Pancreas (tissue), 10 donors: ENCODE data around the gene ASB7. TPM values are rescaled to one million over a fixed set of nuclear protein-coding genes. Genes with fewer than 3 reads are reported as not detected.

ENCODE experiments used
- ATAC-seq, 4 donors: fragments of 200-7000 bp; cut with Tn5 transposase; one replicate each; pipeline versions ENCODE4 v1.8.0 to v1.9.1; 2020; ENCODE audit warnings: mild to moderate bottlenecking in 4 of 4, moderate library complexity in 4 of 4
- DNase-seq, 6 donors: peaks; one replicate each; pipeline ENCODE4 v3.0.0-alpha.2; 2020
- FAIRE-seq: peaks from 2 replicates; lab custom pipeline; 2012; peaks lifted over from hg19 to GRCh38; lab: Jason Lieb, UNC
- H3K27ac ChIP-seq, 4 donors: fragments of 200-600 bp; sonication (generic); 1 replicate in 3 of 4; 2 replicates in 1 of 4; pipeline versions ENCODE4 v1.5.0 to v1.8.0; 2020
- H3K27me3 ChIP-seq, 4 donors: fragments of 200-600 bp; one replicate each; pipeline ENCODE4 v1.8.0; 2021
- H3K36me3 ChIP-seq, 3 donors: fragments of 200-600 bp; sonication (generic) in 1 of 3; one replicate each; pipeline versions ENCODE4 v1.5.0 to v1.8.0; 2020 to 2021
- H3K4me1 ChIP-seq, 3 donors: fragments of 200-600 bp; one replicate each; pipeline ENCODE4 v1.8.0; 2021
- H3K4me3 ChIP-seq, 4 donors: fragments of 200-600 bp; sonication (generic) in 2 of 4; one replicate each; pipeline versions ENCODE4 v1.5.0 to v1.8.0; 2020 to 2021
- H3K9me3 ChIP-seq, 4 donors: fragments of 200-600 bp; one replicate each; pipeline ENCODE4 v1.8.0; 2021
- WGBS, 2 donors: extraction: QIAGEN DNeasy Blood & Tissue Kit; methylation state at CpG; one replicate each; pipeline ENCODE4 v1.1.7; 2013; 5-methylcytosine and 5-hydroxymethylcytosine counted together
- intact Hi-C, 3 donors: fragments of 100-400 bp; cut with DNase I; formaldehyde crosslinking; loops; one replicate each; pipeline versions ENCODE4 v1.11.1 to v1.14.2; 2022
- polyA plus RNA-seq, 2 donors: library from polyadenylated mRNA; stranded (reverse); fragments of 200-250 nt; gene quantifications; one replicate each; pipeline ENCODE4 v1.2.3, GENCODE V29; 2013
- total RNA-seq, 6 donors: library from RNA; stranded (reverse); fragmentation: NEBNext Ultra II Directional in 4 of 6; extraction: Animal tissue kit (Norgen Biotek cat#: 25700) in 4 of 6; gene quantifications; one replicate each; pipeline versions ENCODE4 v1.2.1 to v1.2.4, GENCODE V29; 2021 to 2023
- TF ChIP-seq, protein P1 (sequence below), 4 donors: fragments of 200-600 bp; sonication (generic) in 3 of 4; IDR thresholded peaks; one replicate each; pipeline versions ENCODE4 v1.5.0 to v1.8.0; 2021; ENCODE audit warnings: antibody characterized with exemption in 4 of 4
- donor health status: healthy with polysubstance abuse.
- donor health status: DM: no; HTN: no; CAD: no; lungs with moderate emphysema.
- donor health status: DM: no; HTN: no; CAD: no.
- donor health status: control.
- donor health status: control.
- donor health status: Bipolar disorder and iron deficiency.
- donor health status: DM: yes; HTN: yes; CAD: no.
- donor health status: DM: no; HTN: no; CAD: no.
- donor health status: DM: no; HTN: no; CAD: no.
- donor health status: DM: yes; HTN: yes; CAD: no.

Gene ASB7
- total and polyA plus RNA-seq, 8 donors = 1.9 to 7.8 (median 4.4) TPM

DNA sequence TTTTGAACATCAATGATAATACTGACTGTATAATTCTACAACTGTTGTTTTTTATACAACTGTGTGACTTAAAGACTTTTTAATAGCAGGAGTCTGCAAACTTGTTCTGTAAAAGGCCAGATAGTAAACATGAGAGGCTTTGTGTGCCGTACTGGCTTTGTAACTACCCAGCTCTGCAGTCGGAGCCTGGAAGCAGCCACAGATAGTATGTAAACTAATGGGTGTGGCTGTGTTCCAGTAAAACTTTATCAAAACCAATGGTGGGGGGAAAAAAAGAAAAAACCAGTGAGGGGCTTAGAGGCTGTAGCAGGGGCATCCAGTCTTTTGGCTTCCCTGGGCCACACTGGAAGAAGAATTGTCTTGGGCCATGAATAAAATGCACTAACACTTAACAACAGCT is 11.9 kb downstream of the ASB7 start:
- DNase-seq (no peak), ATAC-seq (no peak), FAIRE-seq (no peak)
- intact Hi-C loops = no loop called here
- Histone ChIP-seq H3K4me3 (no peak overlapping the region), H3K4me1 (no peaks in the 10 kb centered on the region), H3K27ac (no peak overlapping the region), H3K36me3 (peaks cover 0 to 29% (median 6%) of the 10 kb centered on the region in 3 donors), H3K27me3 (no peaks in the 10 kb centered on the region), H3K9me3 (no peaks in the 10 kb centered on the region)
- TF ChIP-seq, protein P1, sequence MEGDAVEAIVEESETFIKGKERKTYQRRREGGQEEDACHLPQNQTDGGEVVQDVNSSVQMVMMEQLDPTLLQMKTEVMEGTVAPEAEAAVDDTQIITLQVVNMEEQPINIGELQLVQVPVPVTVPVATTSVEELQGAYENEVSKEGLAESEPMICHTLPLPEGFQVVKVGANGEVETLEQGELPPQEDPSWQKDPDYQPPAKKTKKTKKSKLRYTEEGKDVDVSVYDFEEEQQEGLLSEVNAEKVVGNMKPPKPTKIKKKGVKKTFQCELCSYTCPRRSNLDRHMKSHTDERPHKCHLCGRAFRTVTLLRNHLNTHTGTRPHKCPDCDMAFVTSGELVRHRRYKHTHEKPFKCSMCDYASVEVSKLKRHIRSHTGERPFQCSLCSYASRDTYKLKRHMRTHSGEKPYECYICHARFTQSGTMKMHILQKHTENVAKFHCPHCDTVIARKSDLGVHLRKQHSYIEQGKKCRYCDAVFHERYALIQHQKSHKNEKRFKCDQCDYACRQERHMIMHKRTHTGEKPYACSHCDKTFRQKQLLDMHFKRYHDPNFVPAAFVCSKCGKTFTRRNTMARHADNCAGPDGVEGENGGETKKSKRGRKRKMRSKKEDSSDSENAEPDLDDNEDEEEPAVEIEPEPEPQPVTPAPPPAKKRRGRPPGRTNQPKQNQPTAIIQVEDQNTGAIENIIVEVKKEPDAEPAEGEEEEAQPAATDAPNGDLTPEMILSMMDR (IDR thresholded peaks at IDR 0.05) = no peak
- WGBS, 2 donors = 83 to 94% methylated on average over 2 of the region's 2 CpGs

DNA sequence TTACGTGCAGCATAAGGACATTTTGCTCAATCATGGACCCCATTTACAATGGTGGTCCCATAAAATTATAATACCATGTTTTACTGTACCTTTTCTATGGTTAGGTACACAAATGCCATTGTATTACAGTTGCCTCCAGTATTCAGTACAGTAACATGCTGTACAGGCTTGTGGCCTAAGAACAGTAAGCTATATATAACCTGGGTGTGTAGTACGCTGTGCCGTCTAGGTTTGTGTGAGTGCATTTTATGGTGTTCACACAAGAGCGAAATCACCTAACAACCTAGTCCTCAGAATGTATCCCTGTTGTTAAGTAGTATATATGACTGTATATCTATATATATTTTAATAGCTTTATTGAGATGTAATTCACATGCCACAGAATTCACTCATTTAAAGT is 12.5 kb downstream of the ASB7 start:
- FAIRE-seq (no peak), DNase-seq (no peak), ATAC-seq (no peak)
- TF ChIP-seq, protein P1 (IDR thresholded peaks at IDR 0.05) = no peak
- 94 to 99% methylated on average over 4 of the region's 4 CpGs for WGBS, 2 donors
- intact Hi-C loops = no loop called here
- Histone ChIP-seq H3K4me1 (no peaks in the 10 kb centered on the region), H3K27ac (no peak overlapping the region), H3K9me3 (no peaks in the 10 kb centered on the region), H3K4me3 (no peak overlapping the region), H3K27me3 (no peaks in the 10 kb centered on the region), H3K36me3 (peaks cover 0 to 29% (median 6%) of the 10 kb centered on the region in 3 donors)

DNA sequence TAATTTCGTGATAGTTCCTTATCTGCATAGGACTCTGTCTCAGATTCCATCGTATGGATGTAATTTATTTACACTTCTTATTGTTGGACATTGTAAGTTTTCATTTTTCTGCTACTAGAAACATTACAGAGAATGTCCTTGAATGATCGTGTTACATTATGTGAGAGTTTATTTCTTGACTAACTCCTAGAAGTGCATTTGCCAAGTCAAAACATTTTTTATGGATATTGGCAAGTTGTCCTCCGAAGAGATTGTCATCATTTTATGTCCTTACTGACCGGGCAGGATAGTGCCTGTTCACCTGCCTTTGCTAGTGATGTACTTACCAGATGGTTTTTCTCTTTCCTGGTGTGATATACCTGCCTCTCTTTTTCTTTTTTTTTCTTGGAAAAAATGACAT is 13.4 kb downstream of the ASB7 start:
- H3K4me3 ChIP-seq = no peak overlapping the region
- intact Hi-C loops = no loop called here
- FAIRE-seq (no peak), DNase-seq (no peak), ATAC-seq (no peak)
- H3K36me3 ChIP-seq = peaks cover 0 to 29% (median 6%) of the 10 kb centered on the region in 3 donors
- no peak overlapping the region for H3K27ac ChIP-seq
- WGBS, 2 donors = 23 to 33% methylated on average over 5 of the region's 5 CpGs
- H3K27me3 ChIP-seq = no peaks in the 10 kb centered on the region
- TF ChIP-seq, protein P1 (IDR thresholded peaks at IDR 0.05) = no peak
- H3K9me3 ChIP-seq = no peaks in the 10 kb centered on the region
- H3K4me1 ChIP-seq = no peaks in the 10 kb centered on the region

DNA sequence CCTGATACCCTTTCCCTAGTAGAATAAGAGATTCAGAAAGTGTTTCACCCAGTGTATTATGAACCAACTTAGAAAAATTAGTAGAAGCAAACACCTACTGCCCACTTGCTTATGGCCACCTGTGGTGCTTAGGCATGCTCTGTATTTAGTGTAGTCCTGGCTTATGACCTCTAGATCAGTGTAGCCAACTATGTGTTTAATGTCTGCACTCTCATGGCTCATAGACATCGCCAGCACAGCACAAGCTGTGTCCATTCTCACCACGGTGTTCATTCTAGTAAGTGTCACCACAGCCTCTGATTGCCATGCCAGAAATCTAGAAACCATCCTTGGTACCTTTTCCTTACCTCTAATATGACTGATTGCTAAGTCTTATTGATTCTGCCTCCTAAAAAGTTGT is 14.3 kb downstream of the ASB7 start:
- DNase-seq (no peak), ATAC-seq (no peak), FAIRE-seq (no peak)
- Histone ChIP-seq H3K4me1 (no peaks in the 10 kb centered on the region), H3K4me3 (no peak overlapping the region), H3K9me3 (no peaks in the 10 kb centered on the region), H3K27ac (no peak overlapping the region), H3K27me3 (no peaks in the 10 kb centered on the region), H3K36me3 (peaks cover 0 to 28% (median 6%) of the 10 kb centered on the region in 3 donors)
- TF ChIP-seq, protein P1 (IDR thresholded peaks at IDR 0.05) = no peak
- WGBS, 2 donors = 67 to 70% methylated on average over 2 of the region's 2 CpGs
- intact Hi-C loops = no loop called here

DNA sequence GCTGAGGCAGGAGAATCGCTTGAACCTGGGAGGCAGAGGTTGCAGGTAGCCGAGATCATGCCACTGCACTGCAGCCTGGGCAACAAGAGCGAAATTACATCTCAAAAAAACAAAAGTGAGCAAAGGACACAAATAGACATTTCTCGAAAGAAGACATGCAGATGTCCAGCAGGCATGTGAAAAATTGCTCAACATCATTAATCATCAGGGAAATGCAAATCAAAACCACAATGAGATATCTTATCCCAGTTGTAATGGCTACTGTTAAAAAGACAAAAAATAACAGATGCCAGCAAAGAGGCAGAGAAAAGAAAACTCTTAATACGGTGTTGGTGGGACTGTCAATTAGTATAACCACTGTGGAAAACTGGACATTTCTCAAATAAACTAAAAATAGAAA is 20.9 kb downstream of the ASB7 start:
- Histone ChIP-seq H3K4me3 (no peak overlapping the region), H3K4me1 (no peaks in the 10 kb centered on the region), H3K9me3 (no peaks in the 10 kb centered on the region), H3K27me3 (no peaks in the 10 kb centered on the region), H3K36me3 (peaks cover 0 to 6% (median 0%) of the 10 kb centered on the region in 3 donors), H3K27ac (no peak overlapping the region)
- DNase-seq = no peak
- intact Hi-C loops = loop anchor here in 1 of 3 donors (10.0 kb wide), 1 partner anchor 252 kb away; the partner anchor contains the start of gene ALDH1A3
- TF ChIP-seq, protein P1 (IDR thresholded peaks at IDR 0.05) = no peak
- 92 to 94% methylated on average over 5 of the region's 5 CpGs for WGBS, 2 donors
- ATAC-seq = no peak
- no peak for FAIRE-seq
